Type B pancreatic cell (in vitro differentiated cells): ENCODE results near the gene TOM1L2. TPM values are rescaled to one million over a fixed set of nuclear protein-coding genes. Genes with fewer than 3 reads are reported as not detected.

Experiments
- DNase-seq: peaks from one replicate; pipeline ENCODE4 v3.0.0; 2021; ENCODE audit warnings: mixed read lengths; ENCODE audit not compliant: unreplicated experiment; ENCODE audit errors: extremely low spot score
- H3K27ac Mint-ChIP-seq: 2 replicates; pipeline ENCODE4 v1.8.0; 2021; ENCODE audit warnings: mild to moderate bottlenecking, mixed read lengths
- H3K27me3 Mint-ChIP-seq: 2 replicates; pipeline ENCODE4 v1.8.0; 2021; ENCODE audit warnings: mixed read lengths
- H3K36me3 Mint-ChIP-seq: 2 replicates; pipeline ENCODE4 v1.8.0; 2021; ENCODE audit warnings: mixed read lengths
- H3K4me1 Mint-ChIP-seq: one replicate; pipeline ENCODE4 v1.8.0; 2021; ENCODE audit warnings: mixed read lengths; ENCODE audit not compliant: unreplicated experiment
- H3K4me3 Mint-ChIP-seq: 2 replicates; pipeline ENCODE4 v1.8.0; 2021; ENCODE audit warnings: mild to moderate bottlenecking, mixed read lengths
- H3K9me3 Mint-ChIP-seq: 2 replicates; pipeline ENCODE4 v1.8.0; 2021; ENCODE audit warnings: mixed read lengths
- total RNA-seq: library from RNA; stranded (reverse); gene quantifications from 2 replicates; pipeline ENCODE4 v1.2.1, GENCODE V29; 2021; ENCODE audit warnings: low replicate concordance
- TF ChIP-seq, protein P1 (sequence below): fragments of 200-600 bp; sonication (generic); conservative IDR thresholded peaks from 2 replicates; pipeline ENCODE4 v1.5.0; 2021; ENCODE audit warnings: antibody characterized with exemption, mild to moderate bottlenecking

The TOM1L2 gene
- total RNA-seq, 1 donor from 2014 or later = 62.5 TPM

- no peaks in the 10 kb centered on the region for H3K9me3 Mint-ChIP-seq
- no peaks in the 10 kb centered on the region for H3K27me3 Mint-ChIP-seq
- no peak for DNase-seq
- H3K27ac Mint-ChIP-seq = peak overlapping the region; percentile 82
- H3K4me1 Mint-ChIP-seq = peaks cover 30% of the 10 kb centered on the region
- H3K4me3 Mint-ChIP-seq = no peak overlapping the region
- H3K36me3 Mint-ChIP-seq = no peaks in the 10 kb centered on the region
- TF ChIP-seq, protein P1, sequence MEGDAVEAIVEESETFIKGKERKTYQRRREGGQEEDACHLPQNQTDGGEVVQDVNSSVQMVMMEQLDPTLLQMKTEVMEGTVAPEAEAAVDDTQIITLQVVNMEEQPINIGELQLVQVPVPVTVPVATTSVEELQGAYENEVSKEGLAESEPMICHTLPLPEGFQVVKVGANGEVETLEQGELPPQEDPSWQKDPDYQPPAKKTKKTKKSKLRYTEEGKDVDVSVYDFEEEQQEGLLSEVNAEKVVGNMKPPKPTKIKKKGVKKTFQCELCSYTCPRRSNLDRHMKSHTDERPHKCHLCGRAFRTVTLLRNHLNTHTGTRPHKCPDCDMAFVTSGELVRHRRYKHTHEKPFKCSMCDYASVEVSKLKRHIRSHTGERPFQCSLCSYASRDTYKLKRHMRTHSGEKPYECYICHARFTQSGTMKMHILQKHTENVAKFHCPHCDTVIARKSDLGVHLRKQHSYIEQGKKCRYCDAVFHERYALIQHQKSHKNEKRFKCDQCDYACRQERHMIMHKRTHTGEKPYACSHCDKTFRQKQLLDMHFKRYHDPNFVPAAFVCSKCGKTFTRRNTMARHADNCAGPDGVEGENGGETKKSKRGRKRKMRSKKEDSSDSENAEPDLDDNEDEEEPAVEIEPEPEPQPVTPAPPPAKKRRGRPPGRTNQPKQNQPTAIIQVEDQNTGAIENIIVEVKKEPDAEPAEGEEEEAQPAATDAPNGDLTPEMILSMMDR = no peak
Observed at GRCh38 chr17:17819111-17819510, 153.1 kb downstream of the TOM1L2 start.

GRCh38 chr17:17818088-17818526, 154.1 kb downstream of the TOM1L2 start:
- H3K9me3 Mint-ChIP-seq = no peaks in the 10 kb centered on the region
- peak overlapping the region; percentile 44 for H3K4me3 Mint-ChIP-seq
- TF ChIP-seq, protein P1 = no peak
- no peaks in the 10 kb centered on the region for H3K27me3 Mint-ChIP-seq
- H3K27ac Mint-ChIP-seq = peak overlapping the region; percentile 82
- H3K36me3 Mint-ChIP-seq = no peaks in the 10 kb centered on the region
- H3K4me1 Mint-ChIP-seq = peaks cover 25% of the 10 kb centered on the region
- no peak for DNase-seq

GRCh38 chr17:17817552-17817947, 154.7 kb downstream of the TOM1L2 start:
- TF ChIP-seq, protein P1 = no peak
- H3K27me3 Mint-ChIP-seq = no peaks in the 10 kb centered on the region
- H3K4me1 Mint-ChIP-seq = peaks cover 19% of the 10 kb centered on the region
- no peaks in the 10 kb centered on the region for H3K36me3 Mint-ChIP-seq
- peak overlapping the region; percentile 14 for H3K4me3 Mint-ChIP-seq
- peak overlapping the region; percentile 82 for H3K27ac Mint-ChIP-seq
- no peak for DNase-seq
- no peaks in the 10 kb centered on the region for H3K9me3 Mint-ChIP-seq

DNA sequence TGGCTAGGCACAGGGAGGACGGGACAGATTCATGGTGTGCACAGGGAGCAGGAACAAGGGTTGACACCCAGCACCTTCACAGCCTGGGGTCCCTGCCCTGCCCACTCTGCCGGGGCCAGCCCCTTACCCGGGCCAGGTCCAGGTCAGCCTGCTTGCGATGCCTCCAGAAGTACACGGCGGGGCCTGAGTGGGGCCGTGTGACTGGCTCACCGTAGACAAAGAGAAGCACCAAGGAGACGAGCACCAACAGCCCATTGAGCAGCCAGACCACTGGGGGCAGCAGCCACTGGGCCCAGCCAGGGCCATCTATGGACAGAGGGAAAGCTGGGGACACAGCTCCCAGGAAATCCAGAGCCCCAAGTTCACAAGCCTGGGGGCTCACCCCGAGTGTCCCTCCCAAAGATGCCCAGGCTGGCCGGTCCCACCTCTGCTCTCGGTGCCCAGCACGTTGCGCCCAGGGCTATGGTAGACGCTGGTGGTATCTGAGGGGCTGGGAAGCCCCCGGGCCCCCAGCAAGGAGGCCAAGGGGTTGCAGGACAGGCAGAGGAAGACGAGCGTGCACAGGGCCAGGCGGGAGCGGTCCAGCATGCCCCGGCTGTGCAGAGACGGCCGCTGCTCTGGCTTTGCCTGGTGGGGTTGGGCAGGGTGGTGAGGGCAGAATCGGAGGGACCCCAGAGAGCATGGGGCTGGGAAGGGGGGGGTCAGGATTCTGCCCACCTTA, 155.2 kb downstream of the TOM1L2 start:
- no peaks in the 10 kb centered on the region for H3K27me3 Mint-ChIP-seq
- no peaks in the 10 kb centered on the region for H3K9me3 Mint-ChIP-seq
- no peak for DNase-seq
- no peaks in the 10 kb centered on the region for H3K36me3 Mint-ChIP-seq
- H3K4me1 Mint-ChIP-seq = peaks cover 23% of the 10 kb centered on the region
- no peak overlapping the region for H3K4me3 Mint-ChIP-seq
- H3K27ac Mint-ChIP-seq = peak overlapping the region; percentile 82
- TF ChIP-seq, protein P1 = peak; percentile 44

DNA sequence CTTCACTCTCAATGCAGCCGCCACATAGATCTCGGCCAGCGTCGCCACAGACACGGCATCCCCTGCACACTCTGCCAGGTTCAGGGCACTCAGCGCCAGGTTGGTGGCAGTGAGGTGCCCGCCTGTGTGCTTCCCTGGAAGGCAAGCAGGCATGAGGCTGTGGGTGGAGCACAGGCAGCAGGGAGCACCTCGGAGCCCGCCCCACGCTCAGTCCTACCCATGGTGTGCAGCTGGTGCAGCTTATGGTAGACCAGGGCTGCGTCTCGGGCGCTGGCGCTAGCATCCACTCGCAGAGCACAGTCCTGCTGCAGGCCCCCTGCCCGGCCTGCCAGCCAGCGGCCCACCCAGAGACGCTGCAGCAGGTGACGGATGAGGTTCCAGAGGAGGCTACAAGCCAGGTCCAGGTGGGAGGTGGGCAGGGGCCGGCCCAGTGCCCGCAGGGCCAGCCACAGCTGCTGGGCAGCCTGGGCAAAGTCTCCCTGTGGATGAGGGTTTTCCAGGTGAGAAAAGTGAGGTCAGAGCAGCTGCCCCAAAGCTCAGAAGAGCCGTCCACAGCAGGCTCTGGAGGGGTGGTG, 155.9 kb downstream of the TOM1L2 start:
- no peaks in the 10 kb centered on the region for H3K36me3 Mint-ChIP-seq
- peak overlapping the region; percentile 79 for H3K27ac Mint-ChIP-seq
- TF ChIP-seq, protein P1 = no peak
- H3K4me3 Mint-ChIP-seq = no peak overlapping the region
- DNase-seq = no peak
- no peaks in the 10 kb centered on the region for H3K9me3 Mint-ChIP-seq
- no peaks in the 10 kb centered on the region for H3K27me3 Mint-ChIP-seq
- H3K4me1 Mint-ChIP-seq = peaks cover 29% of the 10 kb centered on the region
